ENCODE measurements around the gene KIAA0513. TPM values are rescaled to one million over a fixed set of nuclear protein-coding genes. Genes with fewer than 3 reads are reported as not detected.

Gene KIAA0513
- polyA plus RNA-seq, 1 donor = 4.8 TPM

DNA sequence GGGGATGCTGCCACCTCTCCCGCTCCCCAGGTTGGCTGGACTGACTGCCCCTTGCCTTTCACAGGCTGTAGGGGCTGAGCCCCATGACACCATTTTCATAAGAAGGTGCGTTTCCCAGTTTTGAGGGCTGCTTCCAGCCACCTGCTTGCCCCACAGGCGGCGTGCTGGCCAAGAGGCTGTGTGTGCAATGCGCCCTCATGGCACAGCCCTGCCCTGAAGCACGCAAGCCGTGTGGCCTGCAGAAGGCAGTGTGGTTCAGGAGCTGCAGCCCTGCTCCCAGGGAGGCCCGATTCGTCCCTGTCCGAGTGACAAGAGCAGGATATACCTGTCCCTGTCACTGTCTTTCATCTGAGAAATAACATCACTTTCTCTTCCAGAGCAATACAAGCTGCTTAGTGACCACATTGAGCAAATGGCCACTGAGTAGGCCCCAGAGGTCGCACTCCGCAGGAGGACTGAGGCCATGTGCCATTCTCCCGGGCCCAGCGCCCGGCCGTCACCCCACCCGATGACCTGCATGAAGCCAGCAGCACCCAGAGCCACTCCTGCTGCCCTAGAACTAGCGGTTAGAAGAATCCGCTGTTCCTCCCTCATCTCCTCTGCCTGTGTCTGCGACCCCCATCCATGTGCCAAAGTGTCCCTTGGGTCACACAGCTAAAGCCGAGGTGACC is 60.4 kb downstream of the KIAA0513 start:
- no peak for DNase-seq

DNA sequence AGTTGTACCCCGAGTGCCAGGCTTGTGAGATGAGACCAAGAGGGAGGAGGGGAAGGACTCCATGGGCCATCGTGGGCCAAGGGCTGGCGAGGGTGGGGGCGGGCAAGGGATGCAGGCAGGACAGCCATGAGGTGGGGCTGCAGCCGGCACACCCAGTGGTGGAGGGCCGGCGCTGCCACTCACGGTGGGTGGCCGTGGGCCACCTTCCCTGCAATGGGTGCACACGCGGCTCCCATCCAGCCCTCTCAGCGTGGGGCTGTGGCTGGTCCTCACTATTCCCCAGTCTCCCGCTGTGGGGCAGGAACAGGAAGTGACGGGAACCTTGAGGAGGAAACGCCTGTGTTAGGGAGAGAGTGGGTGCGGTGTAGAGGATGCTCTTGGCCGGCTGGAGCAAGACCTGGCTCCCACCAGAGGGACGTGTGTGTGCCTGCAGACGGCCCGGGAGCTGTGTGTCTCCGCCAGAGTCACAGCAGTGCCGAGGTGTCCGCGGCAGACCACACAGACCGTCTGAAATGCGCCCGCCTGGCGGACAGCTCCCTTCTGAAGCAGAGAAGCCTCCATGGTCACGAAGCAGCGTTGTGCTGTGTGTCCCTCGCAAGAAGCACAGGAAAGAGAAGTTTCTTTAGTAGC is 61.1 kb downstream of the KIAA0513 start:
- DNase-seq = no peak

DNA sequence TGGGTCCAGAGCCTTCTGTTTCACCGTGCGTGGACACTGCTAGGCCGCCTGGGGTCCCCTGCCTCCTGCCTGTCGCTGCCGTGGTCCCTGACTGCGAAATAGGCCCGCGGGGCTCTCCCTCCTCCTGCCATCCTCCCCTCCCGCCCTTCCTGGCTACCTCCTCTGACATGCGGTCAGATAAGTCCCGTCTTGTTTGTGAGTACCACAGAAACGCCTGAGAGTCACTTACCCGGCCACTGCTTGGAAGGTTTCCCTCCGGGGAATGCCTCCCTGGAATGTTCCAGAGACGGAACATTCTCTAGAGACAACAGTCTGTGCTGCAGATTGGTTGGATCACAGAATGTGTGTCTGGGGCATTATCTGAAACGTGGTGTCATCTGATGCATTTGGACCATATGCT is 61.9 kb downstream of the KIAA0513 start:
- no peak for DNase-seq

DNA sequence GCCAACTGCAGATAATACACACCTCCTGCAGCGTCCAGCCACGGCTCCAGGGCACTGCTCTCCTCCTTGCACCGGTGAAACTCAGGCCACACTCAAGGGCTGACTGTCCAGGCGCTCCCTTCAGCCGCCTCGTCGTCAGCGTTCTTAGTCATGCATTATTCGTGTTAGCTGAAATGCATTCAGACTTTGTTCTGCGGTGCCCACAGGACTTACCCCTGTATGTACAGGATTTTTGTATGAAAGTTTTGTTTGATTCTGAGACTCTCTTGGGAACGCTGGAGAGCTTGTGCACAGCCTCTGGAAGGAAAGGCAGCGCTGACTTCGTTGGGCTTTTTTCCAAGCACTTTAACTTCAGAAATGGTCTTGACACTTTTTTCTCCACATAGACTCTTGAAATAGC is 62.6 kb downstream of the KIAA0513 start:
- DNase-seq = no peak

DNA sequence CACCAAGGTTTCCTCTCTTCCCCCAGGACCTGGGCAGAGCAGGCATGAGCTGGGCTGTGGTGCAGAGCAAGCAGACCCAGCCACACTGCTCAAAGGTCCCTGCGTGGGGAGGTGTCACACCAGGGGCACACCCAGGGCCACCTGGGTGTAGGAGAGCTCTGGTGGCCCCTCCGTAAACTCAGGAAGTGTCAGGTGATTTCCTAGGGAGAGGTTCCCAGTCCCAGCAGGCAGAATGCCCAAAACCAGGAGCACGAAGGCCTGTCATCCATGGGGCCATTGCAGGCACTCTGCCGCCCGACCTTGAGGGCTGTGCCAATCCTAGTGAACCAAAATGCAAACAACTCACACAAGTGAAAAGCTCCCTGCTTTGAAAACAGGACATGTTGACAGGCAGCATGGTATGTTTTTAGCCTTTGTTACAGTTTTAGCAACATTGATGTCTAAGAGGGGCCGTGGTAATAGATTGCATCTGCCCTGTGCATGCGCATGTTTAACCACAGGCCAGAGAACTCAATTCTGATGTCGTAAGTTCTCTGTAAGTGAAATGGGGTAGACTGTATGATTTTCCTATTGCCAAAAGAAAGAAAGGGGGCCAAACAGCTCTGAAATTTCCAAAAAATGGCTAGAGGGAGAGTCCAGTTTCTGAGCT is 63.4 kb downstream of the KIAA0513 start:
- DNase-seq = no peak

DNA sequence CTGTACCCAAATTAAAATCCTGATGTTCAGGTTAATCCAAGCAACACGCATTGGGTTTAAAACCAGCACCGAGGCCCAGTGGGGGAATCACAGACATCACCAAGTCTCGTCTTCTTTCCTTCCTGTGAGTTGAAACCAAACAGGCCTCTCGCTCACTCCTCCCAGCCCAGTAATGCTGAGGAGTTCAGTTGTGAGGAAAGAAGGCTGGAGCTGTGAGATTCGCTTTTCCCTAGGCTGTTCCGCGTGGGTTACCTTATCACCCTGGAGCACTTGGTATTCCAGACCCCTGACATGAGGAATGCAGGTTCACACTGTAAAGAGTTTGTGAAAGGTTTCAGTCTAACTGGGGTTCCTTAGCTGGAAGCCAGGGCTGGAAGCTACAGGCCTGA is 63.9 kb downstream of the KIAA0513 start:
- no peak for DNase-seq

DNA sequence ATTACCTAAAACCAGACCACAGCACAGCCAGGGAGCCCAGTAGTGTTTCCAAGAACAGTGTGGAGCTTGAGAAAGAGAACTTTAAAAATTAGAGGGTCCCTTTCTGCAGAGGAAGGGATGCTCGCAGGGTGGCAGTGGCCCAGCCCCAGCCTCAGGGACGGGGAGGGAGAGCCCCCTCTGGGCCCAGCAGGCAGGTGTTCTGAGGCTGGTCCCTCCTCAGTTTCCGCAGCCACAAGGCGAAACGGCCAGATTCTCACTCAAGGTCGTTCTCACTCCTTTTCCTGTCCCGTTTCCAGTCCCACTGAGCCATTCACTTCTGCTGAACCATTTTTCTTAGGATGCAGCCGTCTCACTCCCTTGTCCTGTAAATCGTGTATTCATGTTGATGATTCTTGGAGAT is 64.7 kb downstream of the KIAA0513 start:
- DNase-seq = no peak

DNA sequence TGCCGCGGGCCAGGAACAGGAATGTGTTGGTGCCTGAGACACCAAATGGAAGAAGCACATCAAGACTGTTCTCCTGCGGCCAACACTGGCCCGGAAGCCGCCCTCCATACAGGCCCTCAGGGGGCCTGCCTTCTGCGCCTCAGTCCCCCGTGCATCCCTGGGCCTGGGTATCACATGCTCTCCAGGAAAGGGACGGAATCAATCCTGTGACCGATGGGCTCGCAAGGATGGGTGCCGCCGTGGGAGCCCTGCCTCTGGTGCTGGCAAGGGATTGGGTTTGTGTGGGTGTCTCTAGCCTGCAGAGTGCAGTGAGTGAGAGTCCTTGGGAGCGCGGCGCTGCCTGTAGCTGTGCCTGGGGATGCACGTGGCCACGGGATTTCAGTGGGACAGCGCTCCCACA is 65.3 kb downstream of the KIAA0513 start:
- no peak for DNase-seq

DNA sequence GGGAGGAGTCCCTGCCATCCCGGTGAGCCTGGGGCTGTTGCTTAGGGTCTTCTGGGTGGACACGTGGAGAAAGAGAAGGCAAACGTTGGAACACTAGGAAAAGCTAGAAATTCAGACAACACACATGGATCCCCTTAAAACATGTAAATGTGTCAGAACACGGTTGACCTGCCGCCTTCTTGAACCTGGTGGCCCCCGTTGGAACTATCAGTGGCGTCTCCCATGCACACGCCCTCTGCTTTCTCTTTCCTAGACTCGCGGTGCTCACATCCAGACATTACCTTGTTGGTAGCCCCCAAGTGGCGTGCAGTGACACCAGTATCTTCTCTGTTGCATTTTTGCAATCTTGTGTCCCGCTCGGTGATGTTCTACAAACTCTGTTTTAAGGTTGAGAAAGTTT is 66.1 kb downstream of the KIAA0513 start:
- no peak for DNase-seq

DNA sequence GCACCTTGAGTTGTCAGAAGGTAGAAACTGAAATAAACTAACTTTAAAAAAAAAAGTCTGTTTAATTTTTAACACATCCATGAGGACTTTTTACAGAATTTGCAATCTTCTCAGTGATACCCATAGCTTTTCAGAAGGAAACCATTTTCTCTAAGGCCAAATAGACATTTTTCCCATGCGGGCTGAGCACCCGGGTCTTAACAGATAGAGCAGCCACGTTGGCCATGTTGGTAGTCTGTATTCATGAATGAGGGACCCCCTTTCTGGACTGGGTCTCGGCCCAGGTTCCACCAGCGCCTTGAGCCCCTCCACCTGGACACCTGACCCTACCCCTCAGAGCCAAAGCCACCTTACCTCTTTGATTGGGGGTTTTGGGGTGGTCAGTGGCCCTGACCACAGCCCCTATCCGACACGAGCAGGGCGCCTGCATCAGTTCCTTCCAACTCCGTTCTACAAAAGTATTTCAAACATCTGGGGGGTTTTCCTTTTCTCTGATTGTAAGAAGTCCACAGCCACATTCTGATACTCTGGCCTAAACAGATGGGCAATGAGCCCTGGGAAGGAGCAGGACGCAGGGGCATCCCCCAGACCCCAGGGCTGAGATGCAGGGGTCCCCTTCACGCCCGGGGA is 66.7 kb downstream of the KIAA0513 start:
- no peak for DNase-seq

DNA sequence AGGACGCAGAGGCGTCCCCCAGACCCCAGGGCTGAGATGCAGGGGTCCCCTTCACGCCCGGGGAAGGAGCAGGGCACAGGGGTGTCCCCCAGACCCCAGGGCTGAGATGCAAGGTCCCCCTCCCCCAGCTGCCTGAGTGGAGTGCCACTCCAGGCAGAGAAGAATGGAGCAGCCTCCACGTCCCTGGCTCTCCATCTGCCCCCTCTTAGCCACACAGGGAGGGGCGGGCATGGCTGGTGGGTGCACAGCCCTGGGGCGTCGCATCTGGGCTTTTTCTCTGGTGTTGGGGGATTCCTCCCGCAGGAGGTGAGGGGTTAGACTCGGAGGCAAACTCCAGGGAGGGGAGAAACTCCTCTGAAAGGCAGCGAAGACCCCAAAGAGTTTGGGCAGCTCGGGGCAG is 67.2 kb downstream of the KIAA0513 start:
- DNase-seq = no peak

DNA sequence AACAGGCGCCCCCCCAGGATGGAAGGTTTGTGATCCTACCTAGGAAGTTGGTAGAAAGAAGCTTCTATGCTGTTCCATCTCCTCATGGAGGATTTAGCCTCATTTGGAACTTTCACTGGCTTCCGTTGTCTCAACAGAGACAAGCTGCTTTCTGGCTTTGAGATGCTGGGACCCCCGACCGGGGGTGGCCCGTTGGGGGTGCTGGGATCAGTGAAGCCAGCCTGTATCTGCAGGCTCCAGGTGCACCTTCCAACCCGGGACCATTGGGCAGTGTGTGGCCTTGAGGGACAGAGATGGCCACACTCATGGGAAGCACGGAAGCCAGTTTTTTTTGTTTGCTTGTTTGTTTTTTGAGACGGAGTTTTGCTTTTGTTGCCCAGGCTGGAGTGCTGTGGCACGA is 69.3 kb downstream of the KIAA0513 start:
- DNase-seq = no peak

DNA sequence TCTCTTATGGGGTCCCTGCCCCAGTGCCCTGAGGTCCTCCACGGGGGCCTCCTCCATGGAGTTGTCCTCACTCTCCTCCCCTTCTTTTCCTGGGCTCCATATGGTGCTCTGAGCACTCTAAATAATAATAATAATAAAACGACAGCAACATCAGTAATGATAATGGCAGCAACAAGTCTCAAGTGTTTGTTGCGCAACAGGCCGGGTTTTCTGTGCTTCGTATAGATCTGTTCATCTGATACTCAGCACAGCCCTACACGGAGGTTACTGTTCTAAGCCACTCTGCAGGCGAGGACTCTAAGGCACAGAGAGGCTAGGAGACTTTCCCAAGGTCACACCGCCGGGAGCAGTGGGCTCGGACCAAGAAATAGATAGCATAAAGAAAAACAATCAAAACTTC is 71.0 kb downstream of the KIAA0513 start:
- no peak for DNase-seq

DNA sequence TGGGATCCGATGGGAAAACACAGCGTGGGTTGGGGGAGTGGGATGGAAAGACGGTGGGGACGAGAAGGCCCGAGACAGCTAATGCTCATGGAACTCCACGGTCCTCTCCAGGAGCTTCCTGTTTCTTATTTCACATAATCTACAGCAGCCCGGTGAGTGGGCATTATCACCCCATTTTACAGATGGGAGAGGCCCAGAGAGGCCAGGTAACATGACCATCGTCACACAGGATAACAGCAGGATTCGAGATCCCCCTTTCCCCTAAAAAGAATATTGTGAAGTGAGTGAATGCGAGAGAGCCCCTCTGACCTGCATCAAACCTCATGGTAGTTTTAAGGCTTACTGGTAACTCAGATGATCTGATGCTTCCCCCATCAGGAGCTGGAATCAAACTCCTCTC is 72.7 kb downstream of the KIAA0513 start:
- DNase-seq = no peak

DNA sequence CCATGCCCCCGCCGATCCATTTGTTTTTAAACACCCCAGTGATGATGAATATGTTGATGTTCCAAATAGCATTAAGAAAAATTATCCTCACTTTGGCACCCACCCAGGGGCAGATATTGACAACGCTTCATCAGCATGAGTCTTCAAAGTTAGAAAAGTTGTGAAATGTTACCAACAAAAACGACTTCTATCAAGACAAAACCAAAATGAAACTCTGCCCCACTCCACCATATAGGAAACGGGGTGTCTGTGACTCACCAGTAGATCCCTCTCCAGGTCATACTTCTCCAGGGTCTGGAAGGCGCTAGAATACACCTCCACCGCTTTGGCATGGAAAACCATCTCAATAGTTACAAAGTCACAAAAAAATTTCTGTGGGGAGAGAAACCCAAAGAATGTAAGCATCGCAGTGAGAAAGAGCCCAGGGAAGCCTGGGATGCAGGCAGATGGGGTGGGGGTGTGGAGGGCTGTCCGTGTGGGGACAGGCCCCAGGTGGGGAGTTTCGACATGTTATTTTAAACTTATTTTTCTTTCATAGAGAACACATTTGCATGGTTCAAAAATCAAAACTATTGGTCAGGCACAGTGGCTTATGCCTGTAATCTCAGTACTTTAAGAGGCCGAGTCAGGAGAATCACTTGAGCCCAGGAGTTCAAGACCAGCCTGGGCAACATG is 74.5 kb downstream of the KIAA0513 start:
- DNase-seq = no peak

DNA sequence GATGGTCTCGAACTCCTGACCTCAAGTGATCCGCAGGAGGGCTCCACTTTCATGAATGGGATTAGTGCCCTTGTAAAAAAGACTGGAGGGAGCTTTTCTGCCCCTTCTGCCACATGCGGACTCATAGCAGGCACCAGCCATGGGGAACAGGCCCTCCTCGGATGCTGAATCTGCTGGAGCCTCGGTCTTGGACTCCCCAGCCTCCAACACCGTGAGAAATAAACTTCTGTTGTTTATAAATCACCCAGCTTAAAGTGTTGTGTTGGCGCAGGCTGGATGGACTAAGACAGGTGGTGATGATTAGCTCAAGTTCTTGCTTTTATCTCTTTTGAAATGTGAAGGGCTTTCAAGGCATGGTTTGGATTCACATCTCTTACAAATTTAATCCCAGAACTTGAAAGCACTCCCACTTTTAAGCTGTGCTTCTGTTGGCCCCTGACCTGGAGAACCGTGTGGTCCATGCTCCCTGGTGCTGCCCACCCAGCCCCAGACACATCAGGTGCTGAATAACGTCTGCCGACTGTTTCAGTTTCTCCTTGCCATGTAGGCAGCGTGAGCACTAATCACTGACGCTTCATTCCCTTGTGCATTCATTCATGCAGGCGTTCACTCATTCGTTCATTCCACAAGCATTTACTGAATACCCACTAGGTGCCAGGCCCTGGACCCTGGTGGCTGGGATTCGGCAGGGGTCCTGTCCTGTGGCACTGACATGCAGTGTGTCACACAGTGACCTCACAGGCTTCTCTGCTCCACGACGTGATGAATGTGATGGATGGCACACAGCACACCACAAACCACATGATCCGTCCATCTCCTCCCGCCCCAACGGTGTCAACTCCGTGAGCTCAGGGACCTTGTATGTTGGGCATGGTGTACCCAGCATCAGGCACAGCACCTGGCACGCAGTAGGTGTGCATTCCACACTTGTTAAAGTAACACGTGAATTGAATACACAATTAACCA is 75.8 kb downstream of the KIAA0513 start:
- DNase-seq = no peak

DNA sequence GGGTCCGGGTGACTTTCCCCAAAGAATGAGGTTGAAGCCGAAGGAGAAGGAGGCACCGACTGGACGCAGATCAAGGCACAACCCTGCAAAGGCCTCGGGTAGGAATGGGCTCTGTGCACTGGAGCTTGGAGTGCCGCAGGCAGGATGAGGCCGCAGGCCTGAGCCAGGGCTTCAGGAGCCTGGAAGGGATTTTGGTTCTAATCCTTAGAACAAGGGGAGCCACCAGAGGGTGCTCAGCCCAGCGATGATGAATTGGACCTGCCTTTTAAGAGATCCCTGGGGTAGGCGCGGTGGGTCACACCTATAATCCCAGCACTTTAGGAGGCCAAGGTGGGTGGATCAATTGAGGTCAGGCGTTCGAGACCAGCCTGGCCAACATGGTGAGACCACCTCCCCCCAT is 76.6 kb downstream of the KIAA0513 start:
- no peak for DNase-seq

DNA sequence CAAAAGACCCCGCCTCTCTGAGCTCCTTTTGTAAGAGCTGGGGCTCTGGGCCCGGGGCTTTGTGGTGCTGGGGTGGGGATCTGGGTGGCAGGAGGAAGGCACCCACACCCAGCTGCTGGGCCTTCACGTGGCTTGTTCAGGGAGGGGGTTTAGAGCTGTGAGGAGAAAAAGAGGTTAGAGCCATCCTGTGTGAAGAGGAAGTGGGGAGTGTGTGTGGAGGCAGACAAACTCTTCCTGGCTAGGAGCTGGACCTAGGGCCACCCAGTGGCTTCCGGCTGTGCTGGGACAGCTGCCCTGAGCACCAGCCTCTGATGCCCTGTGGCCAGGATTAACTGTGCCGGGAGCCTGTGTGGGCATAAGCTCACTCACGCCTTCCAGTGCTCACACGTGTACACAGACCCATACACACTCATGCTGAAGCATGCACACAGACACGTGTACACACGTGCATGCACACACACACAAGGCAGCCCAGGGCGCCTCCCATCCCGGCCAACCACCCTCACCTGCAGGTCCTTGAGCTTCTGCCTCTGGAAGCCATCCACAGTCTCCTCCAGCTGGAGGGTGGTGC is 77.3 kb downstream of the KIAA0513 start:
- DNase-seq = no peak

DNA sequence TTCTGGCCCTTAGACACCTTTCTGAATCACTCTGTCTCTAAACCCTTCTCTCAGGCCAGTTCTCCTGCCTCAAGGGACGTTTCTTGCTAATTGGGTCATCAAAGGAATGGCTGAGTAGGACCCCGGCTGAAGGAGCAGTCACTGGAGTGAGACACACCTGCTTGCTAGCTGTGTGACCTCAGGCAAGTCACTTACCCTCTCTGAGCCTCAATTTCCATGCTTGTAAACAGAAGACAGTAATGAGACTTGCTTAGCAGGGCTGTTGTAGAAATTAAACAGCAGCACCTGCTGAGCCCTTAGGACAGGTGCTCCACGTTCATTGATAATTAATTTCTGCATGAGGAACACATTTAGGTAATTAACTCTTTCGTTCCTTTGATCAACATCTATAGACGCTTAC is 77.9 kb downstream of the KIAA0513 start:
- DNase-seq = no peak

DNA sequence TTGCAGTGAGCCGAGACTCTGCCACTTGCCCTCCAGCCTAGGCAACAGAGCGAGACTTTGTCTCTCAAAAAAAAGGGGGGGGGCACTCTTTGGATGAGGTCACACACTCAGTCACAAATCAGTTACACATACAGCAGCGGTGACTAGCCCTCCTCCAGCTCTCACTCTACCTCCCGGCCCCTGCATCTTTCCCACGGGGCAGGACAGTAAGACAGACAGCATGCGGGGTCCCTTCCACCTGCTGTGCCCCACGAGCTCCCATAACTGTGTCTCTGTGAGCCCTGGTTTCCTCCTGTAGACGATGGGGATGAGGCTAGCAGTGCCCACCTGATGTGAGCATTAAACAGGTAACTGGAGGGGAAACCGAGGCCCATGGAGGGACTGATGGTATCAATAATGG is 79.5 kb downstream of the KIAA0513 start:
- no peak for DNase-seq

DNA sequence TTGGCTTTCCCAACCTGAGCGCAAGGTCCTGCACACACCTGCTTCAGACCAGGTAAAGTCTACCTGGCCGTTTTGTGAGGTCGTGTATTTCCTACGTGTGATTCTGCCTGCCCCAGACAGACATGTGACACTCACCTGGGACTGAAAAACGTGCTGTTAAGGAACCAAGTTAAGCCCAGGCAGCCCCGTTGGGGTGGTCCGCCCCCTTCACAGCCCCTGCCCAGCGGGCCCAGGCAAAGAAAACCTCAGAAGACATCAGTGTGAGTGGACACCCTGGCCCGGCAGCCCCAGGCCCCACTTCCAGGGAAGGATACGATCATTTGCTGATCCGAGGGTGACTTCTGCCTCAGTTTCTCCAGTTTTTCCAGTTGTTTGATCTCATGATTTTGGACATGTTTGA is 79.9 kb downstream of the KIAA0513 start:
- no peak for DNase-seq
